HEK293 (cell line): ENCODE data around the gene GAB3.

Experiments
- CTCF ChIP-seq: fragments of 450-650 bp; formaldehyde crosslinking; IDR thresholded peaks from 2 replicates; pipeline ENCODE4 v1.5.1; 2016; ENCODE audit warnings: missing biosample characterization, missing genetic modification characterization
- SCRT1 ChIP-seq: fragments of 450-650 bp; formaldehyde crosslinking; IDR thresholded peaks from 2 replicates; pipeline ENCODE4 v1.5.1; 2016; ENCODE audit warnings: missing biosample characterization, missing genetic modification characterization, borderline replicate concordance

GRCh38 chrX:154724993-154725756, 25.7 kb downstream of the GAB3 start:
- TF ChIP-seq CTCF (no peak), SCRT1 (tag by site-specific recombination) (no peak)
